Kidney glomerular epithelial cell (primary cell): Measurements from ENCODE around the gene TTC7B.
"Not testable (repeated sequence)": the region's sequence is repeated elsewhere in the genome, so short reads cannot be mapped to it uniquely, and the experiment has no call there.

Source experiments
- DNase-seq: peaks from one replicate; lab custom pipeline; 2025; lab: John Stamatoyannopoulos, UW

Gene TTC7B

GRCh38 chr14:90544971-90545370 is 271.3 kb downstream of the TTC7B start:
- DNase-seq: no peak

GRCh38 chr14:90544566-90544965 is 271.7 kb downstream of the TTC7B start:
- no peak for DNase-seq

DNA sequence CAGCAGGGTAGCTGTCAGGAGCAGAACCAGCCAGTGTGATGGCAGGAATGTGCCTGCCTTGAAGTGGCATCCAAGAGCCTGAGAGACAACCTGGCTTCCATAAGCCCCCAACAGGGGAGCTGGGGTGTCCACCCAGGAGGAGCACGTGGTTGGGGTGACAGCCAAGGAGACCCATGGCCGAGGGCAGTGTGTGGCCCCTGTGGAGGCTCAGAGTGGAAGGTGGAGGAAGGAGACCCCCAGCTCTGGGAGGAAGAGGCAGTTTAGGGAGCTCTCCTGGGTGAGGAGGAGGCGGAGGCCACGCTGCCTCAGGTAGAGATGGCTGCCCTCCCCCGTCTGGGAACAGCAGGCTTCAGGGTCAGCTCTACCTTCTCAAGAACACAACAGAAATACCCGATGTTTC is 272.4 kb downstream of the TTC7B start:
- no peak for DNase-seq

DNA sequence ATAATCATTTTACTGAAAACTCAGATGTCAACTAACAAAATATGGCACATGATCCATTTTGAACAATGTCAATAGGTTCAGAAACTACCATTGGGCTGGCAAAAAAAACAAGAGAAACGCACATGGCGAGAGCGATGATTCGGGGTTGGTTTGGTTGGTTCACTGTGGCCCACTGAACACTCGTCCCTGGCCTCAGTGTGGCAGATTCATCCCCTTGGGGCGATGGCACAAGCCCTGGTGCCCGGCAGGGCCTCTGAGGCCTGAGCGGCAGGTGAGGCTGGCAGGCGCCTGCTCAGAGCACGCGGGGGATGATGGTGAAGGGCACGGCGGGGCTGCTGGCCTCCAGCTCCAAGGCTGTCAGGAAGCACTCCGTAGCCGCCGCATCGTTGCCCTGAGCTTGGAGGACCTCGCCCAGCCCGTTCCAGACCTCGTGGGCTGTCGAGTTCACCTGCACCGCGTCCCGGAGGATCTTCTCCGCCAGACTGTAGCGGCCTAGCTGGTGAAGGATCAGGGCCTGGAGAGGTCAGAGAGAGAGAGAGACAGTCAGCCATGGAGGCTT is 275.1 kb downstream of the TTC7B start:
- no peak for DNase-seq

GRCh38 chr14:90540437-90540836 is 275.8 kb downstream of the TTC7B start:
- no peak for DNase-seq

DNA sequence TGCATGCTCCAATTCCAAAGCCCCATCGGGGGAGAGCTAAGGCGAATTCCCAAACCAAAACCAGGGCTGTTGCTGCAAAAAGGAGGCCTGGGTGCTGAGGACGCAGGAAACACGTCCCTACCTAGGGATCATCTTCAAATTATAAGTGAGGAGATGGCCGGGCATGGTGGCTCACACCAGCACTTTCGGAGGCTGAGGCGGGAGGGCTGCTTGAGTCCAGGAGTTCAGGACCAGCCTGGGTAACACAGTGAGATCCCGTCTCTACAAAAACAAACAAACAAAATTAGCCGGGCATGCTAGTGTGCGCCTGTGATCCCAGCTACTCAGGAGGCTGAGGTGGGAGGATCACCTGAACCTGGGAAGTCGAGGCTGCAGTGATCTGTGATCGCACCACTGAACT is 276.2 kb downstream of the TTC7B start:
- no peak for DNase-seq

DNA sequence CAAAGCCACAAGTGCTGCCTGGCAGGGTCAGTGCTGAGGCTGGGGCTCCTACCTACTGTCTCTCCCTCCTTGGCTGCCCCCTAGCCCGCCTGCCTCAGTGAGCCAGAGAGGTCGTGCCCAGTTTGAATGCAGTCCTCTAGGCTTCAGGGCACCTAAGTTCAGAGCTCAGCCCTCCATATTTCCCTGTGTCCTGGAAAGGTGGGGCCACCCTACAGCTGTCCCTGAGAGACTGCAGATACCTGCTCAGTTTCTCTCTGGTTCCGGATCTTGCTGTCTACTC is 276.8 kb downstream of the TTC7B start:
- no peak for DNase-seq

GRCh38 chr14:90538716-90539495 is 277.3 kb downstream of the TTC7B start:
- no peak for DNase-seq

DNA sequence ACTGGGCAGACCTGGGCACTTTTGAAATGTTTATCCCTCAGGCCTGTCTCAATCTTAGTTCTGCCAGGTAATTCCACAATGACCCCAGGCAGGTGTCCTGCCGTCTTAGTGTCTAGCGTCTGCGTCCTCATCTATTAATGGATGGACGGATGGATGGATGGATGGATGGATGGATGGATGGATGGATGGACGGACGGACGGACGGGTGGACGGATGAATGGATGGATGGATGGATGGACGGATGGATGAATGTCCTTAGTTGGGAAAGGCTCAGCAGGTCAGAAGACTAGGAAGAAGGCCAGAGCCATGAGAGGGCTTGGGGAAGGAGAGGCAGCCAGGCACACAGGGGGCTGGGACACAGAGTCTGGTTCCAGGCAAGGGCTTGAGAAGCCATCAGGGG is 278.1 kb downstream of the TTC7B start:
- DNase-seq: no peak

- peak; percentile 21 for DNase-seq
Measured at GRCh38 chr14:90536511-90537191, 279.6 kb downstream of the TTC7B start.

DNA sequence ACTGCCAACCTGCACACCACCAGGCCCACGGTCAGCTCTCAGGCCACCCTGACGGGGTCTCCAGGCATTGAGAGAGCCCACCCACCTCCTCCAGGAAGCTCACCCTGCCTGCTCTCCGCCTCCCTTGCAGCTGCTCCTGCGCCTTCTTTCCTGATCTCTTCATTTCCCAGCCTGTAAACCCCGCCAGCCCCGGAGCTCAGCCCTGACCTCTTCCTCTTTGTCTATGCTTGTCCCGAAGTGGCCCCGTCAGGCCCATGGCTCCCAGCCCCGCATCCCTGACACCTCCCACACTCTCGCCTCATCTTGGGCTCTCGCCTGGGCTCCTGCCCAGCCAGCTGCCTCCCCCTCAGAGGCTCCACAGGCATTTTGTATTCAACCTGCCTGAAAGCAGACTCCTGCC is 280.1 kb downstream of the TTC7B start:
- no peak for DNase-seq

- no peak for DNase-seq
Measured at GRCh38 chr14:90535556-90536090, 280.6 kb downstream of the TTC7B start.

DNA sequence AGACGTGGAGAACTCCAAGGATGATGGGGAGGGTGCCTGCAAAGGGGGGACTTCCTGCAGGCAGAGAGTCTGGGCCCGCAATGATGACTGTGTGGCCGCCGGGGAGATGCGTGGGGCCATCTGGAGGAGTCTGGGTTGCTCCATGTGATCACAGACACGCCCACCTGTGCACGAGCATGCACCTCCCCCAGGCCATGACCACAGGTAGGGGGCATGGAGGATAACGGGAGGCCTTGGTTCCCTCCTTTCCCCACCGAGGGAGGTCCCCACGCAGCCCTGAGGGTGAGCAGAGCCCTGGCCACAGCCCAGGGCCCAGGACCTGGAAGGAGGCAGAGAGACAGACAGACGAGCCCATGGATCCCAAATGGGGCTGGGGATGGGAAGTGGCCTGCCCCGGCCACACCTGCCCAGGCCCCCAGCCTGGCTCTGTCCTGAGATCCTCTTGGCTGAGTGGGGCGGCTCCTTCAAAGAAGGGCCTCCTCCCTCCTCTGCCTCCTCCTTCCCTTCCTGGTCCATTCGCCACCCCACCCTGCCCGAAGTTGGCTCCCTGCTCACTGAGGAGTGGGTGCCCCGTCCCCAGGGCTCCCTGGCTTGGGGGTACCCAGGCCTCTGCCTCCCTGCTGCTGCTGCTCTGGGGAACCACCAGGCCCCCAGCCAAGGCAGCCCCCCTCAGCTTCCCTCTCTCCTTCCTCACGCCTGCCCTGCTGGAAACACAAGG is 281.2 kb downstream of the TTC7B start:
- no peak for DNase-seq

DNA sequence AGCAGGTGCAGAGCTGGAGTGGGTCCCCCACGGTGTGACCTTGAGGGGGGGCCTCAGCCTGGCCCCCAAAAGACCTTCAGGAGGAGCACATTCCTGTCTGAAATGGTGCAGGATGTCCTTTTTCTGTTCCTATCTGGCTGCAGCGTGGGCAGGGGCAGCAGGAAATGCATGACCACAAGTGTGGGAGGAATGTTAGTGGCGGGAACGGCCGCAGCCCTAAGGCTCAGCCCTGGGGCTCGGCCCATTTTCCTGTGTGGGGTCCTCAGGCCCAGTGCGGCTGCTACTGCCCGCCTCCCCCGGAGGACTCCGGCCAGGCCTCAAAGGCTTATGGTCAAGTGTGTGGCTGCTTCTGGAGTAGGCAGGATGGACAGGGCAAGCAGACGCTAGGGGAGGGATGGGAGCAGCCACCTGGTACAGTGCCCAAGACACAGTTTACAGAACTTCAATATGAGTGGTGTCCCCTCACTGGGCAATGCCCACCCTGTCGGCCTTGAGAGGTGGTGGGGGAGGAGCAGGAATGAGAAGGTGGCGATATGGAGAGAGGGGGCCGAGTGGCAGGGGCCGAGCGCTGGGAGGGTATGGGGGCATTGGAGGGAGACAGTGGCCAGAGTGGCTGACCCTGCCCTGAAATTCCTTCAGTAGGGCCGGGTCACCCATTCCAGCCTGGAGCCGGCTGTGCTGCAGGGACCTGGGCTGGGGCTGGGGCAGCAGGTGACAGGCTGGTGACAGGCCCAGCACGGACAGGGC is 282.0 kb downstream of the TTC7B start:
- DNase-seq: peak; percentile 7

- DNase-seq: no peak
Measured at GRCh38 chr14:90533591-90534021, 282.6 kb downstream of the TTC7B start.

GRCh38 chr14:90532826-90533525 is 283.3 kb downstream of the TTC7B start:
- DNase-seq: no peak

GRCh38 chr14:90531497-90531896 is 284.7 kb downstream of the TTC7B start:
- no peak for DNase-seq

GRCh38 chr14:90530523-90530922 is 285.7 kb downstream of the TTC7B start:
- no peak for DNase-seq

- no peak for DNase-seq
Measured at GRCh38 chr14:90527978-90528377, 288.3 kb downstream of the TTC7B start.

GRCh38 chr14:90526536-90526935 is 289.7 kb downstream of the TTC7B start:
- not testable (repeated sequence) for DNase-seq

DNA sequence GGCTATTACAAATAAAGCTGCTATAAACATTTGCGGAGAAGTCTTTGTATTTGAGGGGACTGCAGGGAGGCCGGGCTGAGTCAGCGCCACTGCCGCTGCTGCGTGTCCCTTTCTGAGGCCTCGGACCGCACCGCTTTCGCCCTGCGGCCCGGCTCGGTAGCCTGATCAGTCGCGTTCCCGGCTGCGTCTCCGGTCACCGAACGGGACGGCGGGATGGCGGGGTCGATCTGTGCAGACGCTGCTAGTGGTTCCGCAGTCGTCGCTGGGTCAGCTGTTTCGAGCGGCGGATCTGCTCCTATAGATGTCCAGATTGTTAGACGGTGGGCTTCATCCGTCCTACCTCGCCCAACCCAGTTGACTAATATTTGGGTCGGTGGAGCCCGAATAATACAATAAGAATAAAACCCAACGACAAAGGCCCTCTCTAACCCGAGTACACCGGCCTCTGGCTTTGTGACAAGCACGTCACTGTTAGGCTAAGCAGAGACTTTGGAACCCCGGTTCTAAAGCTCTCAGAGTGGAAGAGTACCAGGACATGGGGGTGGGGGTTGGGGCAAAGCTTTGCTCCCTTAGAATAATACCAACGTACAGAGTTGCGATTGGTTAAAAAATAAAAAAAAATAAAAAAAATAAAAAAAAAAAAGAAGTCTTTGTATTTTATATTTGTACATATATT is 290.7 kb downstream of the TTC7B start:
- DNase-seq: not testable (repeated sequence)
